Ovary (tissue), 9 donors: ENCODE data around the gene SLC39A2. TPM values are rescaled to one million over a fixed set of nuclear protein-coding genes. Genes with fewer than 3 reads are reported as not detected.

Experiments
- DNase-seq, 5 donors: peaks; one replicate each; pipeline ENCODE4 v3.0.0-alpha.2; 2019 to 2020
- H3K27ac ChIP-seq, 2 donors: fragments of 200-600 bp; one replicate each; pipeline versions ENCODE4 v1.5.1 to v1.8.0; 2019 to 2022
- H3K27me3 ChIP-seq: fragments of 200-600 bp; one replicate; pipeline ENCODE4 v1.8.0; 2022
- H3K36me3 ChIP-seq: fragments of 200-600 bp; sonication (generic); one replicate; pipeline ENCODE4 v1.5.1; 2019
- H3K4me1 ChIP-seq: one replicate; pipeline ENCODE4 v1.8.1; 2013; ENCODE audit warnings: mild to moderate bottlenecking, moderate library complexity; ENCODE audit not compliant: insufficient read depth
- H3K4me3 ChIP-seq: fragments of 200-600 bp; sonication (generic); one replicate; pipeline ENCODE4 v1.5.1; 2017
- H3K9me3 ChIP-seq, 2 donors: fragments of 200-600 bp in 1 of 2; sonication (generic) in 1 of 2; one replicate each; pipeline versions ENCODE4 v1.5.1 to v1.8.1; 2013 to 2019; ENCODE audit warnings: mild to moderate bottlenecking in 1 of 2, moderate library complexity in 1 of 2
- EP300 ChIP-seq: sonication (generic); formaldehyde crosslinking; IDR thresholded peaks from one replicate; pipeline ENCODE4 v1.6.1; 2017; ENCODE audit warnings: antibody characterized with exemption
- POLR2A ChIP-seq: fragments of 450-650 bp; IDR thresholded peaks from one replicate; pipeline ENCODE4 v1.6.1; 2017; ENCODE audit warnings: antibody characterized with exemption, mild to moderate bottlenecking, moderate library complexity
- WGBS, 3 donors: extraction: QIAGEN DNeasy Blood & Tissue Kit in 1 of 3; methylation state at CpG; one replicate each; pipeline versions ENCODE4 v1.1.5 to v1.1.7; 2013 to 2017; 5-methylcytosine and 5-hydroxymethylcytosine counted together
- intact Hi-C, 4 donors: fragments of 100-400 bp; cut with DNase I; formaldehyde crosslinking; loops; one replicate each; pipeline versions ENCODE4 v1.11.0 to v1.15.1; 2022 to 2023
- polyA plus RNA-seq, 2 donors: library from polyadenylated mRNA; stranded (reverse); fragments of 200-250 nt in 1 of 2; fragments of 350-450 nt in 1 of 2; fragmentation: Illumina TruSeq in 1 of 2; extraction: RNeasy Lipid Tissue Mini Kit (QIAGEN cat#74804) in 1 of 2; gene quantifications; one replicate each; pipeline ENCODE4 v1.2.3, GENCODE V29; 2013 to 2014
- total RNA-seq, 7 donors: library from RNA; depleted of rRNA in 2 of 7; stranded (reverse); fragments of >200 nt in 2 of 7; fragmentation: NEBNext Ultra II Directional in 3 of 7; extraction: Animal tissue kit (Norgen Biotek cat#: 25700) in 3 of 7; gene quantifications; one replicate each; pipeline versions ENCODE4 v1.1.0 to v1.2.4, GENCODE V29; 2016 to 2023
- TF ChIP-seq, protein P1 (sequence below), 3 donors: fragments of 450-650 bp in 2 of 3; fragments of 200-600 bp in 1 of 3; IDR thresholded peaks; one replicate each; pipeline versions ENCODE4 v1.5.1 to v1.8.0; 2016 to 2022; ENCODE audit warnings: antibody characterized with exemption in 3 of 3, mild to moderate bottlenecking in 1 of 3
- donor health status: DM: no; HTN: no; CAD: no; lungs with moderate emphysema.
- donor health status: DM: no; HTN: no; CAD: no.
- donor health status: Bipolar disorder and iron deficiency.
- donor health status: DM: yes; HTN: yes; CAD: no.
- donor health status: DM: no; HTN: no; CAD: no.
- donor health status: DM: yes; HTN: yes; CAD: no.

SLC39A2 gene
- total and polyA plus RNA-seq, 9 donors, result 0.28 to 0.30 TPM; not detected in 7

DNA sequence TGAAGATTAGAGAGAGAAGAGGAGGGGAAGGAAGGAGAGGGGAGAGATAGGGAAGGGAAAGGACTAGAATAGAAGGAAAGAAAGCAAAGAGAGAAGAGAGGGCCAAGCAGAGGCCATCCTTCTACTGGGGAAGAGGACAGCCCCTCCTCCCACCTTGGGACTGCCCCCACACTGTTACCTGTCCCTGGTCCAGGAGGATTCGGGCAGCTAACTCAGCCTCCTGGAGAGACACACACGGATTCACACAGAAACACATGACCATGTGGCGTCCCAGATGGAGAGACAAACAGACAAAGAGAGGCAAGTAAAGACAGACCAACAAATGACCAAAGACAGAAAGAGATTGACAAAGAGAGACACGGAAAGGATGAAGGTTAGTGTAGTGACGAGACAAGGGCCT lies 23.6 kb downstream of the SLC39A2 start:
- 64 to 66% (median 64%) methylated on average over 5 of the region's 5 CpGs for WGBS, 3 donors
- intact Hi-C loops, result loop anchor here in 3 of 4 donors (2.0 to 10.0 kb wide), 4 partner anchors 16 to 338 kb away; partner anchors contain the start of genes ANG (in 1 of the 3) and RNASE4 (in 1 of the 3)
- Histone ChIP-seq H3K4me1 (peaks cover 9% of the 10 kb centered on the region), H3K36me3 (no peaks in the 10 kb centered on the region), H3K27ac (peak overlapping the region in 1 of 2 donors; percentile 90), H3K27me3 (no peaks in the 10 kb centered on the region), H3K4me3 (peak overlapping the region; percentile 93), H3K9me3 (no peaks in the 10 kb centered on the region)
- no peak for DNase-seq
- TF ChIP-seq EP300, result no peak
- TF ChIP-seq, protein P1, sequence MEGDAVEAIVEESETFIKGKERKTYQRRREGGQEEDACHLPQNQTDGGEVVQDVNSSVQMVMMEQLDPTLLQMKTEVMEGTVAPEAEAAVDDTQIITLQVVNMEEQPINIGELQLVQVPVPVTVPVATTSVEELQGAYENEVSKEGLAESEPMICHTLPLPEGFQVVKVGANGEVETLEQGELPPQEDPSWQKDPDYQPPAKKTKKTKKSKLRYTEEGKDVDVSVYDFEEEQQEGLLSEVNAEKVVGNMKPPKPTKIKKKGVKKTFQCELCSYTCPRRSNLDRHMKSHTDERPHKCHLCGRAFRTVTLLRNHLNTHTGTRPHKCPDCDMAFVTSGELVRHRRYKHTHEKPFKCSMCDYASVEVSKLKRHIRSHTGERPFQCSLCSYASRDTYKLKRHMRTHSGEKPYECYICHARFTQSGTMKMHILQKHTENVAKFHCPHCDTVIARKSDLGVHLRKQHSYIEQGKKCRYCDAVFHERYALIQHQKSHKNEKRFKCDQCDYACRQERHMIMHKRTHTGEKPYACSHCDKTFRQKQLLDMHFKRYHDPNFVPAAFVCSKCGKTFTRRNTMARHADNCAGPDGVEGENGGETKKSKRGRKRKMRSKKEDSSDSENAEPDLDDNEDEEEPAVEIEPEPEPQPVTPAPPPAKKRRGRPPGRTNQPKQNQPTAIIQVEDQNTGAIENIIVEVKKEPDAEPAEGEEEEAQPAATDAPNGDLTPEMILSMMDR (IDR thresholded peaks at IDR 0.05), result no peak
- TF ChIP-seq POLR2A, result no peak

DNA sequence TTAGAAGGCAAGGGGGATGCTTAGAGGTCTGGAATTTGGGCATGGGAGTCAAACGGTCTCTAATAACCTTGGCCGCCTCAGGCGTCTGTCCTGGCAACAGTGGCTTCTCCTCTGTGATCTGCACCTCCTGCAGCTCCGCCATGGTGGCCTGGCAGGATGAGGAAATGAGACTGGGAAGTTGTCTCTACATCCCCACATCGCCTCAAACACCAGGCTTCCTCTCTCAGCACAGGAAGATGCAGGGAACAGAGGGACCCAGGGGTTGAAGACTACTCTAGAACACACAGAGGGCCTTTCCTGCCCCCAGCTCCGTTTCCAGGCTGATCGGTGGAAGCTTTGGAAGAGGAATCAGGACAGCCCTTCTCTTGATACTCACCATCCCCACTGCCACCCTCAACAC lies 24.1 kb downstream of the SLC39A2 start:
- intact Hi-C loops, result loop anchor here in 3 of 4 donors (2.0 to 10.0 kb wide), 4 partner anchors 16 to 338 kb away; partner anchors contain the start of genes ANG (in 1 of the 3) and RNASE4 (in 1 of the 3)
- peak overlapping the region; percentile 90 to 97 for H3K27ac ChIP-seq

DNA sequence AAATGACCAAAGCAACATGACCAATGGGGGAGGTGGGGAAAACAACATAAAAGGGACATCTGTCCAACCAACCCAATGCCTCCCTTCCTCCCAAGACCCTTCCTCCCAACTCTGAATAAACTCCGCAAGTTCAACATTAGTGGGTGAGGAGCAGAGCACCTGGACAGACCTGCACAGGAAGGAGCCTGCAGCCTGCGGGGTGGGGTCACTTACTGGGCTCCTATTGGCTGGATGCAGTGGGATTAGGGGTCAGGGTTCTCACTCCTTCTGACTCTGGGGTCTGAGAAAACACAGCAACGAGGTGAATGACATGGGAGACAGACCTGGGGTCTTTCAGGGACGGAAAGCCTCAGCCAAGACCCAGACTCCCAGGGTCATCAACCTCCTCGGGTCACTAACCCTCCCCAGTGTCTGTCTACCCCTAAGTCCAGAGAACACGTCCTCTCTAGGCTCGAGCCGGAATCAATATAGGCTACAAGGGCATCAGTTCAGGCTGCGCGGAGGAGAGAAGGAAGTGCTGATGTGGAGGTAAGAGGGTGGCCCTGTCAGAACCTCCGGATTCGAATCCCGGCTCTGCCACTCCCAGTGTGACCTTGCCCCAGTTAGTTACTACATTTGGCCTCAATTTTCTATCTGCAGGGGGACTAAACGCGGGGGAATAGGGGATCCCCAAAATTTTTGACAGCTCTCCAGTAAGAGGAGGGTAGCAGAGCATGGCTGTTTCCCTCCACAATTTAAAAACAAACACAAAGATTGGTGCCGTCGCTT lies 24.9 kb downstream of the SLC39A2 start:
- H3K9me3 ChIP-seq, result no peaks in the 10 kb centered on the region
- intact Hi-C loops, result loop anchor here in 3 of 4 donors (2.0 to 10.0 kb wide), 4 partner anchors 15 to 339 kb away; partner anchors contain the start of genes ANG (in 1 of the 3) and RNASE4 (in 1 of the 3)
- no peaks in the 10 kb centered on the region for H3K27me3 ChIP-seq
- peaks cover 9% of the 10 kb centered on the region for H3K4me1 ChIP-seq
- DNase-seq, result peak in 1 of 5 donors; percentile 45
- H3K27ac ChIP-seq, result peak overlapping the region; percentile 90 to 97
- 12 to 15% (median 12%) methylated on average over 17 of the region's 17 CpGs for WGBS, 3 donors
- TF ChIP-seq POLR2A (no peak), EP300 (no peak)
- TF ChIP-seq, protein P1 (IDR thresholded peaks at IDR 0.05), result no peak
- peak overlapping the region; percentile 93 for H3K4me3 ChIP-seq
- H3K36me3 ChIP-seq, result no peaks in the 10 kb centered on the region

More for the DNA sequence above, 24.1 kb downstream of the SLC39A2 start:
- Histone ChIP-seq H3K4me1 (peaks cover 9% of the 10 kb centered on the region), H3K36me3 (no peaks in the 10 kb centered on the region), H3K27me3 (no peaks in the 10 kb centered on the region), H3K4me3 (peak overlapping the region; percentile 93), H3K9me3 (no peaks in the 10 kb centered on the region)
- 34 to 45% (median 39%) methylated on average over 7 of the region's 7 CpGs for WGBS, 3 donors
- DNase-seq, result peak in 1 of 5 donors; percentile 49
- TF ChIP-seq EP300 (no peak), POLR2A (no peak)
- TF ChIP-seq, protein P1 (IDR thresholded peaks at IDR 0.05), result no peak

DNA sequence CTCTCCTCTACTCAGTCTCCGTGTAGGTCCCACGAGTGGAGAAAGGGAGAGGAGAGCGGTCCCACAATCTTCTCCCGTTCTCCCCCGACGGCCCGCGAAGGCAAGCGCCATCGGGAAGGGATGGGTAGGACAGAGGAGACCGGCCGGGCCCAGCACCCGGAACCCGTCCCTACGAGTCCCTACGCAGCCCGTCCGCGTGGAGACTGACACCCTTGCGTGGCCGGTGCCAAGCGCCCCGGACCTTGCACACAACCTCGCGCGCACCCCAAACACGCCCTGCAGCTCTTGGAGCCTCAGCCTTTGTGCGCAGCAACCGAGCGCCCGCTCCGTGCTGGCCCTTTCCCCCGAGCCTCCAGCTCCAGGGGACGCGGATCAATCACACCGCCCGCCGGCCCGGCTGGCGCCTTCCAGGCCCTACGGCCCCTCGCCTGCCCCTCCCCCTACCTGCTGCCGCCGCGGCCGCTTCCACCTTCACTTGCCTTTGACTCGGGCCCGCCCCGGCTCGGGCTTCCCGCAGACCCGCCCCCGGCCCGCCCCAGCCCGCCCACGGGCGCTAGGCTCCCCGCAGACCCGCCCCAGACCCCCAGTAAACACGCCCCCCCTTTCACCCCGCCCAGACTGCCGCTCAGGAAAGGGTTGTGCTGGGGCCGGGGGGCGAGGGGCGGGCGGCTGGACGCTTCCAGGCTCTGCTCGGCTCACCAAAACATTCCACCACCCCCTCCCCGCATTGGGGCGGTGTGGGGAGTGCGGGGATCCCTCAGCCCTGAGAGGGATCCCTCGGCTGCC lies 25.7 kb downstream of the SLC39A2 start, which contains the start of gene NDRG2:
NDRG2 (minus strand) TSS at position 477 of the 786 bp plus-strand sequence. CDS start 1,746 bp downstream, outside the sequence.
- no peak for TF ChIP-seq EP300
- WGBS, 3 donors, result 0 to 1% (median 1%) methylated on average over 58 to 72 of the region's 72 CpGs
- peaks cover 9% of the 10 kb centered on the region for H3K4me1 ChIP-seq
- peak within 1 kb of the TSS; percentile 93 for H3K4me3 ChIP-seq
- H3K27me3 ChIP-seq, result no peaks in the 10 kb centered on the region
- peak within 1 kb of the TSS; percentile 90 to 97 for H3K27ac ChIP-seq
- H3K9me3 ChIP-seq, result no peaks in the 10 kb centered on the region
- peak; percentile 86 to 93 (median 88) for DNase-seq
- no peaks in the 10 kb centered on the region for H3K36me3 ChIP-seq
- intact Hi-C loops, result loop anchor here in 3 of 4 donors (5.0 to 10.0 kb wide), 3 partner anchors 50 to 340 kb away; partner anchors contain the start of genes ANG (in 1 of the 3) and RNASE4 (in 1 of the 3)
